ENCODE results near the gene SMURF1.

SMURF1 gene

DNA sequence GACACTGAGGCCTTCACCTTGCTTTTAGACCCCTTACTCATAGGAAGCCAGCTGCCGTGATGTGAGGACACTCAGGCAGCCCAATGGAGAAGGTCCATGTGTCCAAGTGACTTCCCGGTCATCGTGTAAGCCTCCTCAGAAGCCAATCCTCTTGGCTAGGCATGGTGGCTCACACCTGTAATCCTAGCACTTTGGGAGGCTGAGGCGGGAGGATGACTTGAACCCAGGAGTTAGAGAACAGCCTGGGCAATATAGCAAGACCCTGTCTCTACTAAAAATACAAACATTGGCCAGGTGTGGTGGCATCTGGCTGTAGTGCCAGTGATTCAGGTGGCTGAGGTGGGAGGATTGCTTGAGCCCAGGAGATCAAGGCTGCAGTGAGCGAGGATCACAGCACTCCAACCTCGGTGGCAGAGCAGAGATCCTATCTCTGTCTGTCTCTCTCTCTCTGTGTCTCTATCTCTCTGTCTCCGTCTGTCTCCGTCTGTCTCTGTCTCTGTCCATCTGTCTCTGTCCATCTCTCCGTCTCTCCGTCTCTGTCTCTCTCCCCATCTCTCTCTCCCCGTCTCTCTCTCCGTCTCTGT, 36.3 kb upstream of the SMURF1 start:
- Histone ChIP-seq H3K4me3 (no peak overlapping the region), H3K27ac (no peak overlapping the region)
- no peak for TF ChIP-seq CTCF (IDR thresholded peaks at IDR 0.05)
- no peak for DNase-seq (ENCODE audit: low spot score)

GRCh38 chr7:99177165-99177564, 33.3 kb upstream of the SMURF1 start:
- no peak for DNase-seq (ENCODE audit: low spot score)
- no peak for TF ChIP-seq CTCF (IDR thresholded peaks at IDR 0.05)
- Histone ChIP-seq H3K4me3 (no peak overlapping the region), H3K27ac (no peak overlapping the region)

- TF ChIP-seq CTCF (IDR thresholded peaks at IDR 0.05), result no peak
- no peak for DNase-seq (ENCODE audit: low spot score)
- no peak overlapping the region for H3K4me3 ChIP-seq
- H3K27ac ChIP-seq, result no peak overlapping the region
Observed at GRCh38 chr7:99173787-99174186, 29.9 kb upstream of the SMURF1 start.

DNA sequence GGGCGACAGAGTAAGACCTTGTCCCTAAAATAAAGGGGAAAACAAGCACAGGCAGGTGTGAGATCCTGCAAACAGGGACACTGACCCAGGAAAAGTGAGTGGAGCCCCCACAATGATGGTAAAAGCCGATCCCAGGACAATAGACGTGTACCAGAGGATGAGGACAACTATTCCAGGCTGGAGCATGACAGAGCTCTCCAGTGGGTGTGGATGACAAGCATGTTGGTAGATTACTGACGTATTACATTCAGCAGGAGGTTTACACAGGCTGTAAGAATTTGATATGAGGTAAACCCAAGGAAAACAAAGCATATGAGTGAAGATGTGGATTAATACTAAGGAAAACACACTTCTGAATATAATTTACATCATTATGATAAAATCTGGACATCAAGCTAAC, 27.8 kb upstream of the SMURF1 start:
- no peak overlapping the region for H3K4me3 ChIP-seq
- DNase-seq (ENCODE audit: low spot score), result no peak
- no peak overlapping the region for H3K27ac ChIP-seq
- TF ChIP-seq CTCF (IDR thresholded peaks at IDR 0.05), result no peak

GRCh38 chr7:99170730-99171074, 26.8 kb upstream of the SMURF1 start:
- DNase-seq (ENCODE audit: low spot score), result no peak
- H3K4me3 ChIP-seq, result no peak overlapping the region
- TF ChIP-seq CTCF (IDR thresholded peaks at IDR 0.05), result no peak
- H3K27ac ChIP-seq, result no peak overlapping the region

- no peak overlapping the region for H3K27ac ChIP-seq
- no peak for TF ChIP-seq CTCF (IDR thresholded peaks at IDR 0.05)
- H3K4me3 ChIP-seq, result no peak overlapping the region
- DNase-seq (ENCODE audit: low spot score), result no peak
Observed at GRCh38 chr7:99170065-99170729, 26.3 kb upstream of the SMURF1 start.

DNA sequence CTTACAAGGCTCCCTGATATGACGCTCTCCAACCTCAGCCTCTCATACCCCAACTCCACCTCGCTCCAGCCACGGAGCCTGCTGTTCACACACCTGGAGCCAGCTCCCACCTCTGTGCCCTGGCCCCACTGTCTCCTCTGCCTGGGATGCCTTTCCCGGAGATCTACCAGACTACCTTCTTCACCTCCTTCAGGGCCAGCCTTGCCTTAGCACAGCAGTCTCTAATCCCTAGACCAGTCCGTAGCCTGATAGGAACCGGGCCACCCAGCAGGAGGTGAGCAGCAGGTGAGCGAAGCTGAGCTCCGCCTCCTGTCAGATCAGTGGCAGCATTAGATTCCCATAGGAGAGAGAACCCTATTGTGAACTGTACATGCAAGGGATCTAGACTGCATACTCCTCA, 23.2 kb upstream of the SMURF1 start:
- Histone ChIP-seq H3K4me3 (no peak overlapping the region), H3K27ac (no peak overlapping the region)
- no peak for TF ChIP-seq CTCF (IDR thresholded peaks at IDR 0.05)
- DNase-seq (ENCODE audit: low spot score), result no peak
